K562 (cell line): ENCODE measurements around the gene HHATL.

ENCODE experiments used
- CREB5 ChIP-seq: fragments of 250-450 bp; sonication (Bioruptor Pico); IDR thresholded peaks from 2 replicates; pipeline ENCODE4 v1.5.0; 2020; ENCODE audit warnings: mild to moderate bottlenecking
- KLF6 ChIP-seq: fragments of 250-450 bp; sonication (Bioruptor Pico); IDR thresholded peaks from 2 replicates; pipeline ENCODE4 v1.4.0; 2020; ENCODE audit warnings: mild to moderate bottlenecking, moderate library complexity, borderline replicate concordance
- NFYB ChIP-seq: IDR thresholded peaks from 2 replicates; pipeline ENCODE4 v1.6.1; 2011; ENCODE audit warnings: mild to moderate bottlenecking, moderate library complexity; ENCODE audit not compliant: insufficient read length; ENCODE audit errors: extremely low read depth
- TAF1 ChIP-seq: IDR thresholded peaks from 2 replicates; pipeline ENCODE4 v1.6.1; 2011; ENCODE audit warnings: mild to moderate bottlenecking, low read length, moderate library complexity; ENCODE audit not compliant: insufficient read depth, control insufficient read depth, severe bottlenecking; ENCODE audit errors: extremely low read depth

GRCh38 chr3:42725454-42725853 is 22.9 kb upstream of the HHATL start:
- TF ChIP-seq NFYB (no peak), KLF6 (CRISPR knock-in tag) (no peak), TAF1 (no peak), CREB5 (CRISPR knock-in tag) (no peak)
